Heart right ventricle (tissue), 16 donors: Measurements from ENCODE around the gene LETM1. TPM values are rescaled to one million over a fixed set of nuclear protein-coding genes. Genes with fewer than 3 reads are reported as not detected.

Source experiments
- ATAC-seq, 8 donors: fragments of 200-7000 bp; cut with Tn5 transposase; one replicate each; pipeline ENCODE4 v1.9.1; 2020; ENCODE audit warnings: mild to moderate bottlenecking in 8 of 8, moderate library complexity in 8 of 8, moderate number of reproducible peaks in 1 of 8
- DNase-seq, 2 donors: peaks; one replicate each; pipeline ENCODE4 v3.0.0-alpha.2; 2020
- H3K27ac ChIP-seq, 10 donors: fragments of 200-600 bp; sonication (generic) in 2 of 10; one replicate each; pipeline versions ENCODE4 v1.5.0 to v1.8.0; 2020 to 2022; ENCODE audit warnings: mild to moderate bottlenecking in 3 of 10
- H3K27me3 ChIP-seq, 7 donors: fragments of 200-600 bp; one replicate each; pipeline ENCODE4 v1.8.0; 2021 to 2022; ENCODE audit warnings: mild to moderate bottlenecking in 2 of 7
- H3K36me3 ChIP-seq, 9 donors: fragments of 200-600 bp; sonication (generic) in 1 of 9; one replicate each; pipeline versions ENCODE4 v1.5.0 to v1.8.0; 2020 to 2022; ENCODE audit warnings: mild to moderate bottlenecking in 2 of 9
- H3K4me1 ChIP-seq, 9 donors: fragments of 200-600 bp; sonication (generic) in 1 of 9; one replicate each; pipeline versions ENCODE4 v1.5.0 to v1.8.0; 2020 to 2022; ENCODE audit warnings: mild to moderate bottlenecking in 4 of 9
- H3K4me3 ChIP-seq, 10 donors: fragments of 200-600 bp; sonication (generic) in 2 of 10; one replicate each; pipeline versions ENCODE4 v1.5.0 to v1.8.0; 2020 to 2022; ENCODE audit warnings: mild to moderate bottlenecking in 7 of 10, moderate library complexity in 2 of 10
- H3K9me3 ChIP-seq, 11 donors: fragments of 200-600 bp in 10 of 11; sonication (generic) in 2 of 11; one replicate each; pipeline versions ENCODE4 v1.5.0 to v1.8.0; 2013 to 2022; ENCODE audit warnings: mild to moderate bottlenecking in 2 of 11, control low read depth in 1 of 11, moderate library complexity in 1 of 11
- CTCF ChIP-seq, 9 donors: fragments of 200-600 bp; sonication (generic) in 2 of 9; IDR thresholded peaks; one replicate each; pipeline versions ENCODE4 v1.5.0 to v1.8.0; 2021 to 2022; ENCODE audit warnings: antibody characterized with exemption in 9 of 9, mild to moderate bottlenecking in 5 of 9, moderate library complexity in 1 of 9
- WGBS, 2 donors: extraction: QIAGEN DNeasy Blood & Tissue Kit; methylation state at CpG; one replicate each; pipeline ENCODE4 v1.1.7; 2013; ENCODE audit warnings: inconsistent platforms in 1 of 2; 5-methylcytosine and 5-hydroxymethylcytosine counted together
- intact Hi-C, 10 donors: fragments of 100-400 bp; cut with DNase I; formaldehyde crosslinking; loops; one replicate each; pipeline versions ENCODE4 v1.11.1 to v1.14.2; 2022
- polyA plus RNA-seq, 2 donors: library from polyadenylated mRNA; stranded (reverse); fragments of 200-250 nt; gene quantifications; one replicate each; pipeline ENCODE4 v1.2.3, GENCODE V29; 2013
- total RNA-seq, 10 donors: library from RNA; stranded (reverse); fragmentation: NEBNext Ultra II Directional in 3 of 10; extraction: Animal tissue kit (Norgen Biotek cat#: 25700) in 3 of 10; gene quantifications; one replicate each; pipeline versions ENCODE4 v1.2.1 to v1.2.4, GENCODE V29; 2021 to 2023
- donor health status: Arrhythmogenic right ventricular cardiomyopathy.
- donor health status: ischemic (EF 13 %, LVEDD 7.1; RV severe dilation, severe dysfunction).
- donor health status: healthy with polysubstance abuse.
- donor health status: DM: no; HTN: yes; CAD: no.
- donor health status: DM: no; HTN: no; CAD: no.
- donor health status: ischemic (EF 25% LVEDD 6.9; RV normal size, moderate dysfunction).
- donor health status: ischemic (EF 25% LVEDD 5.7; RV mildly dilated, moderate dysfunction).
- donor health status: healthy.
- donor health status: DM: yes; HTN: yes; CAD: no.
- donor health status: Ischemic cardiomyopathy.
- donor health status: ischemic (EF 35%, LVEDD 5.7; RV mildly dilated, moderate dysfunction).
- donor health status: nonischemic (EF 11% LVEDD 7.7; RV severe dilation, severe dysfunction).
- donor health status: DM: yes; HTN: yes; CAD: no.
- donor health status: PGD.
- donor health status: ischemic (EF 29% LVEDD 5.4; RV normal size, mild dysfunction).
- donor health status: nonischemic (EF 23%, LVEDD 6.1; RV moderate dilation, normal function).

The LETM1 gene
- total and polyA plus RNA-seq, 12 donors: 23.4 to 53.1 (median 41.2) TPM

GRCh38 chr4:1822568-1823544, 33.1 kb downstream of the LETM1 start:
- H3K36me3 ChIP-seq: peaks cover 6 to 92% (median 60%) of the 10 kb centered on the region in 9 donors
- WGBS, 2 donors: 91 to 93% methylated on average over 36 to 37 of the region's 37 CpGs
- ATAC-seq (peak in 2 of 8 donors; percentile 12 to 33), DNase-seq (no peak)
- no peak overlapping the region for H3K27ac ChIP-seq
- H3K4me1 ChIP-seq: no peaks in the 10 kb centered on the region
- intact Hi-C loops: no loop called here
- H3K4me3 ChIP-seq: no peak overlapping the region
- no peak for TF ChIP-seq CTCF (IDR thresholded peaks at IDR 0.05)
- no peaks in the 10 kb centered on the region for H3K9me3 ChIP-seq
- no peaks in the 10 kb centered on the region for H3K27me3 ChIP-seq

GRCh38 chr4:1821679-1822567, 34.0 kb downstream of the LETM1 start:
- TF ChIP-seq CTCF (IDR thresholded peaks at IDR 0.05): no peak
- DNase-seq (no peak), ATAC-seq (no peak)
- Histone ChIP-seq H3K4me3 (no peak overlapping the region), H3K4me1 (no peaks in the 10 kb centered on the region), H3K27me3 (no peaks in the 10 kb centered on the region), H3K9me3 (no peaks in the 10 kb centered on the region), H3K36me3 (peaks cover 6 to 100% (median 60%) of the 10 kb centered on the region in 9 donors), H3K27ac (no peak overlapping the region)
- intact Hi-C loops: no loop called here
- WGBS, 2 donors: 97% methylated on average over 18 of the region's 18 CpGs

- no peaks in the 10 kb centered on the region for H3K27me3 ChIP-seq
- no peak for ATAC-seq
- H3K9me3 ChIP-seq: no peaks in the 10 kb centered on the region
- intact Hi-C loops: loop anchor here in 2 of 10 donors (10.0 kb wide), 1 partner anchor 75 kb away; no protein-coding TSS in a partner anchor
- peaks cover 0 to 100% (median 73%) of the 10 kb centered on the region in 9 donors for H3K36me3 ChIP-seq
- no peak for DNase-seq
- WGBS, 2 donors: 87 to 88% methylated on average over 7 of the region's 7 CpGs
- H3K4me1 ChIP-seq: no peaks in the 10 kb centered on the region
- no peak overlapping the region for H3K27ac ChIP-seq
- H3K4me3 ChIP-seq: no peak overlapping the region
- no peak for TF ChIP-seq CTCF (IDR thresholded peaks at IDR 0.05)
Observed at GRCh38 chr4:1819816-1820215, 36.1 kb downstream of the LETM1 start.

GRCh38 chr4:1819284-1819683, 36.7 kb downstream of the LETM1 start:
- intact Hi-C loops: loop anchor here in 2 of 10 donors (10.0 kb wide), 1 partner anchor 76 kb away; no protein-coding TSS in a partner anchor

More at GRCh38 chr4:1819284-1819683, 36.7 kb downstream of the LETM1 start:
- Histone ChIP-seq H3K36me3 (peaks cover 0 to 100% (median 74%) of the 10 kb centered on the region in 9 donors), H3K4me3 (no peak overlapping the region), H3K9me3 (no peaks in the 10 kb centered on the region), H3K4me1 (no peaks in the 10 kb centered on the region), H3K27ac (no peak overlapping the region), H3K27me3 (no peaks in the 10 kb centered on the region)
- peak in 1 of 8 donors; percentile 19 for ATAC-seq
- no peak for TF ChIP-seq CTCF (IDR thresholded peaks at IDR 0.05)
- WGBS, 2 donors: 69 to 70% methylated on average over 10 of the region's 10 CpGs
- DNase-seq: no peak
